GM11168 (cell line): ENCODE data around the gene SCGB1D1.

ENCODE experiments used
- in situ Hi-C: fragments of 300-500 bp; cut with MboI; formaldehyde crosslinking; loops from one replicate; pipeline ENCODE4 v1.12.0; 2022; ENCODE audit warnings: low sequenced_read_pairs; ENCODE audit not compliant: unreplicated experiment

The SCGB1D1 gene, protein sequence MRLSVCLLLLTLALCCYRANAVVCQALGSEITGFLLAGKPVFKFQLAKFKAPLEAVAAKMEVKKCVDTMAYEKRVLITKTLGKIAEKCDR

DNA sequence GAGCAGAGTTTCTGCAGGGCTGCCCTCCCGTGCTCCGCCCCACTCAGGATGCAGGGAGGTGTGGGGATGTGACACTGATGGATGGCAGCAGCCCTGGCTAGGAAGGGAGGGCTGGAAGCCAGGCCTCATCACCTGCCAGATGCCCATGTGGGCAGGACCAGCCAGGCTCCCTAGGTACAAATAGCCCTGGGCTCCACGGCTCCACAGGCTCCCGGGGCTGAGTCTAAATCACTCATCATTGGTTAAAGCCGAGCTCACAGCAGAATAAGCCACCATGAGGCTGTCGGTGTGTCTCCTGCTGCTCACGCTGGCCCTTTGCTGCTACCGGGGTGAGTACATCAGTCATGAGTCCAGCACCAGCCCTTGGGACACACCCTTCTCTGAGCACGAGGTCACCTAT lies at the start of gene SCGB1D1:
Gene SCGB1D1, plus strand, starts transcription at position 206 of the 400 bp plus-strand sequence. Its CDS starts 69 bp downstream, at position 275.
- in situ Hi-C loops: no loop called here

DNA sequence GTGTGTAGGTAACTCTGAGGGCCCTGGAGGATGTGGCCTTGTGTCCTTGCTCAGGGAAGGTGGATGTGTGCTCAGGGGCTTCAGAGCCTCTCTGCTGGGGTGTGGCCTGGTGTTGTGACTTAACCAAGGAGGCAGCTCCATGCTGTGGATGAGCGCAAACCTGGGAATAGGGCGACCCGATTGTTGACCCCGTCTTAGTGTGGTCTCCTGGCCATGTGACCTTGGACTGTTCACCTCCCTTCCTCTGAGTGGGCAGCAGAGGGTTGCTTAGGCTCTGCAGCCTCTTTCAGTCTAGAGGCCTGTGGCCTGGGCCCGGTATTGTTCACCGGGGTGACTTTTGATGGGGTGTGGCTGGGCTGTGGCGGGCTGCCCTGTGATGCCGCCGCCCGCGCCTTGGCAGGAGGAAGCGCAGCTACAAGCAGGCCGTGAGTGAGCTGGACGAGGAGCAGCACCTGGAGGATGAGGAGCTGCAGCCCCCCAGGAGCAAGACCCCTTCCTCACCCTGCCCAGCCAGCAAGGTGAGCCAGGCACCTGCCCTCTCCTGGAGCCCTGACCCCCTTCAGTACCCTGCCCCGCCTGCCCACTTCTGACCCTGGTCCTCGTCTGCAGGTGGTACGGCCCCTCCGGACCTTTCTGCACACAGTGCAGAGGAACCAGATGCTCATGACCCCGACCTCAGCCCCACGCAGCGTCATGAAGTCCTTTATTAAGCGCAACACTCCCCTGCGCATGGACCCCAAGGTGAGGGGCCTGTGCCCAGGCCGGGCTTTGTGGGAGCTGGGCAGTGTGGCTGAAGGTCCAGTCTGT lies 49.5 kb upstream of the SCGB1D1 start:
- in situ Hi-C loops: no loop called here

DNA sequence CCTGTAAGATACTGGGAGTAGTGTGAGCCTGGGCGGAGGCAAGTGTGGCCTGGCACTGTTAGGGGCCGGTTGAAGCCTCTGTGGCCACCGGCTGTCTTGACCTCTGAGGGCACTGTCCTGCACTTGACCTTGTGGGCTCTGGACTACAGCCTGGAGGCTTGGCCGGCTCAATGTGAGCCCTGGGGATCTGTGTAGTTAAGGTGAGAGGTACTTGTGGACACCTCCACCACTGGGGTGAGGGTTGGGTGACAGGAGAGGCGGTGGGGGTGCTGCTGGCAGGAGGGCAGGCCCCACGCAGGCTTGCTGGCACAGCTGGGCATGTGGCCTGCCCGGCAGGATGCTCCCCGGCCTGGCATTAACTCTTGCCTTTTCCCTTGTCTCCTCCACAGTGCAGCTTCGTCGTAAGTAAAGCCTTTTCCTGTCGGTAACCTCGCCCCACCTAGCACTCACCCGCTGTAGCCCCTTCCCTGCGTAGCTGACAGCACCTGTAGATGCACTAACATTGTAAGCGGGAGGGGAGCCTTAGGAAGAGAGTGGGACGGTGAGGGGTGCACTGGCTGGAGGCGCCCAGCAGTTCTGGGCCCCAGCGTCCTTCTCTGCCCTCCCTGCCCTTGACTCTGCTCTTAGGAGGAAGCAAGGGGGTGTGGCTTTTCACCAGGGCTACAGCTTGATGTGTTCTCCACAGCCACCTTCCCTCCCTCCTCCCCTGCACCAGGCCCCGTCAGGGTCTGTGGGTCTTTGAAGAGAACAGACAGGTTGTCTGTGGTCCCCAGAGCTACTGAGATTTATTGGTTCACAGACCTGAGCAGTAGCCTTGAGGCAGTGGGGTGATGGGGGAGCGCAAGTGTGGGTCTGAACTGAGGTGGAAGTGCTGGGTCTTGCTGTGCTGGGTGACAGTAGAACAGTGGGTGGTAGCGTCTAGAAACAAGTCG lies 48.6 kb upstream of the SCGB1D1 start:
- in situ Hi-C loops: no loop called here

DNA sequence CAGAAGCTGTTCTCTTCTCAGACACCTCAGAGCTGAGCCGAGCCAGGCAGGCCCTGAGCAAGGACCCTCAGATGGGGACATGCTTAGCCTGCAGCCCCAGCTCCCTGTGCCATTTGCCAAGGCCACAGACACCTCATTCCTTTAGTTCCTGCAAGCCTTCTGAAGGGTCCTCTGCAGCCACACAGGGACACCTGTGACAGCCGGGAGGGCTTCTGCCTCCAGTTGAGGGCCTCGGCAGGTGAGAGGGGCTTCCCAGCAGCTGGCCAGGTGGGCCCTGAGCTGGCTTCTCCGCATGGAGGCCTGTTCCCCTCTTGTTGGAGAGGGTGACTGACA lies 48.0 kb upstream of the SCGB1D1 start:
- in situ Hi-C loops: no loop called here

DNA sequence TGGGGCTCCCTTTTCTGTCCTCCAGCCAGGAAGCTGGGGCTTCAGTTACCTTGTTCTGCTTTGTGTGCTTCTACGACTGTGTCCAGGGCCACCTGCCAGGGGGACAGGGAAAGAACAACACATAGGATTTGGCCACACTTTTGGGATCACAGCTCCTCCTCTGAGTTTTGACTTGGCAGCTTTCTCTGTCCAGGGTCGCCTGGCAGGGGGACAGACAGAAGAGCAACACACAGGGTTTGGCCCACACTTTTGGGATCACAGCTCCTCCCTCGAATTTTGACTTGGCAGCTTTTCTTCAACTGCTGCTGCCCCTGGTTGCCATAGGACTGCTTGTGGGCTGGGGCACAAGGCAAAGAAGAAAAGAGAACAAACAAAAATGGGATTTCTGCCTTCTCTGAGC lies 47.1 kb upstream of the SCGB1D1 start:
- in situ Hi-C loops: no loop called here

DNA sequence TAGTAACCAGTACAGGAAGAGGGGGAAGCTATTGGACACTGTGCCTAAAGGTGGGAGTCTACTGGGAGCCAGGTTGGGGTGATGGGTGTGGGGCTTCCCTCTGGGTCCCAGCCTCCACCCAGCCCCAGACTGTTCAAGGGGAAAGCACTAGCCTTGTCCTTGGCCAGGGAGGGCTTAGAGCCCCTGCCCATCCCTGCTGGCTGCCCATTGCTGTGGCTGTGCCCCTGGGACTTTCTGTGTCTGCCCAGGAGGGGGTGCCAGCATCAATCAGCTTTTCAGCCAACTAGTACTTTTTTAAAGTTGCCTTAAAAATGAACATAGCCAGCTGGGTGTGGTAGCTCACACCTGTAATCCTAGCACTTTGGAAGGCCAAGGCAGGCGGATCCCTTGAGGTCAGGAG lies 46.3 kb upstream of the SCGB1D1 start:
- in situ Hi-C loops: no loop called here

DNA sequence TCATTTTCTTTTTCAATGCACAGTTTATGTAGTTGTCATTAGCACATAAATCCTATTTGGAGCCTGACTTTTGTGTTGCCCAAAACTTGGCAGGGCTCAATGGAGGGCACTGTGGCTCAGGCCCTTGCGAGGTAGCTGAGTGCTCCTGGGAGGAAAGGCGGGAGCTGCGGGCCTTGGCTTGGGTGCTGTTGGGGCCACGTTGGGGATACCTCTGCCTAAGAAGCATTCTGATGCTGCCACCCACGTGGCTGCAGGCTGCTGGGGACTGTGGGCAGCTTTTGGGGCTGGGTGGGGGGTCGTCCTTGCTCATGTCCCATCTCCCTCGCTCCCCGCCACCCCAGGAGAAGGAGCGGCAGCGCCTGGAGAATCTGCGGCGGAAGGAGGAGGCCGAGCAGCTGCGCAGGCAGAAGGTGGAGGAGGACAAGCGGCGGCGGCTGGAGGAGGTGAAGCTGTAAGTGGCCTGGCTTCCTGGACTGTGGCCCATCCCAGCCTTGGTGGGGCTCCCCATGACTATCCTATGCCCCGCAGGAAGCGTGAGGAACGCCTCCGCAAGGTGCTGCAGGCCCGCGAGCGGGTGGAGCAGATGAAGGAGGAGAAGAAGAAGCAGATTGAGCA lies 45.3 kb upstream of the SCGB1D1 start:
- in situ Hi-C loops: no loop called here

DNA sequence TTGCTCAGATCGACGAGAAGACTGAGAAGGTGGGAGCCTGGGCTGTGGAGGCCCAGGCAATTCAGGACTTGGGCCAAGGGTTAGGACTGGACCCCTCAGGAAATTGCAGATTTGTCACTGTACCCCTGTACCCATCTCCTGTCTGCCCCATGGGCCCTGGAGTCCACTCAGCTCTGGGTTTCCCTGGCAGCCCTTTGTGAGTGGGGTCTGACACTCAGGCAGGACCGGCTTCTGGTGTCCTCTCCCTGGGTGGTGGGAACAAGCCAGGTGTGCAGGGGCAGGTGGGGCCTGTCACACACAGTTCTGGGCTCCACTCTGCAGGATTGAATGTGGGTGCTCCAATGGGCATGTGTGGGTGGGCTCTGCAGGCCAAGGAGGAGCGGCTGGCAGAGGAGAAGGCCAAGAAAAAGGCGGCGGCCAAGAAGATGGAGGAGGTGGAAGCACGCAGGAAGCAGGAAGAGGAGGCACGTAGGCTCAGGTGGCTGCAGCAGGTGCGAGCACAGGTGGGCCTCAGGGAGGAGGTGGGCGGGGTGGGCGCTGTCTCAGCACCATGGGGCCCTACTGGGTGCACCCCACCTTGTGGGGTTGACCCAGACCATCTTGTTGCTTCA lies 44.6 kb upstream of the SCGB1D1 start:
- in situ Hi-C loops: no loop called here

DNA sequence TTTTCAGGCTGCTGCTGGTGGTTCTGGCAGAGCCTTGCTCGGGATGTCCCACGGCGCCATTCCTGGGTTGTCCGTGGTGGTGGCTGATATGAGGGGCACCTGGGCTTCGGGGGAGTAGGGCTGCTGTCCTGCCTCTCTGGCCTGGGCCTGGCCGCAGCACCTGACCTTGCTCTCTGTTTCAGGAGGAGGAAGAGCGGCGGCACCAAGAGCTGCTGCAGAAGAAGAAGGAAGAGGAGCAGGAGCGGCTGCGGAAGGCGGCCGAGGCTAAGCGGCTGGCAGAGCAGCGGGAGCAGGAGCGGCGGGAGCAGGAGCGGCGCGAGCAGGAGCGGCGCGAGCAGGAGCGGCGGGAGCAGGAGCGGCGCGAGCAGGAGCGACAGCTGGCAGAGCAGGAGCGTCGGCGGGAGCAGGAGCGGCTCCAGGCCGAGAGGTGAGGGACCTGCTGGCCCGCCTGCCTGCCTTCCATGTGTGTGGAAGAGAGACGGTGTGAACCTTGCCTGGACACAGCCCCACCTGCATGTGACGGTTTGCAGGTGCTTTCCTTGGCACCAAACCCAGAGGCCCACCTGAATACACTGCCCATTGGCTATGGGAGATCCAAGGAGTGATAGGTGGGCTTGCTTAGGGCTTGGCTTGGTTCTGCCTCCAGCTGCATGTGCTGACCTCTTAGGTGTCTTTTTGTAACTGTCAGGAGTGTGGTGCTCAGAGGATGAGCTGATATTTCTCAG lies 43.4 kb upstream of the SCGB1D1 start:
- in situ Hi-C loops: no loop called here

DNA sequence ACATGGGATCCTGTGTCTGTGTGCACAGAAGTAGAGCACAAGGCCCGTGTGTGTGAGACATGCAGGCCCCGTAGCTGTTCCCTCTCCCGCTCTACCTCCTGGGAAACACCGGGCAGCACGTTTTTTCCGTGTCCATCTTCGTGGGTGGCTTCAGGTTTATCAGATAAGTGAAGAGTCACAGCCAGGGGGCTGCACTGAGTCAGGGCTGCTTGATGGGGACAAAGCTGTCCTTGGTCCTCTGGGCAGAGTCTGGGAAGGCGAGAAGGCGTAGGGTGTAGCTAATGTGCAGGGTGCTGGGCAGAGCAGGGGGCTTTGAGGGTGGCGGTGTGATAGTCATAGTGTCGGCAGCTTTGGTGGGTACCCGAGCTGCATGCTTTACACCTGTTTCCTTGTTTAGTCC lies 42.5 kb upstream of the SCGB1D1 start:
- in situ Hi-C loops: no loop called here

DNA sequence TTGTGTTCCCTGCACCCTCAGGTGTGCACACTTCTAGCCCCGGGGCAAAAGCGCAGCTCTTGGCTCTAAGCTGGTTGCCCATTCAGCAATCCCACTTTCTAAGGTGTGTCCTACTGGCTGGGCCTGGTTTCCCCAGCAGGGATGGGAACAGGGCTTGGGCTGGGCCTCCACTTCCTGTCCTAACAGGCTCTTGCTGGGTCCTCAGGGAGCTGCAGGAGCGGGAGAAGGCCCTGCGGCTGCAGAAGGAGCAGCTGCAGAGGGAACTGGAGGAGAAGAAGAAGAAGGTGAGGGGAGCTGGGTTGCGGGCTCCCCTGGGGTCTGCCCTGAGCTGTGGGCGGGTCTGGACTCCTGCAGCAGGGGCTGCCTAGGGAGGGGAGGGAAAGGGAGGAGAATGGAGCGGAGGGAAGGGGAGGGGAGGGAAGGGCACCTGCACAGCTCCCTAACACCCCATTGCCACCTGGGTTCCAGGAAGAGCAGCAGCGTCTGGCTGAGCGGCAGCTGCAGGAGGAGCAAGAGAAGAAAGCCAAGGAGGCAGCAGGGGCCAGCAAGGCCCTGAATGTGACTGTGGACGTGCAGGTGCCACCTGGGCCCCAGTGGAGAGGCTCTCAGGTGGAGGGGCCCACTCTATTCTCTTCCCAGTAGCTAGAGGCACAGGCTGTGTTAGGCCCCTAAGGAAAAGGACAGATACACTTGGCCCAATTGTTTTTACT lies 41.6 kb upstream of the SCGB1D1 start:
- in situ Hi-C loops: no loop called here

DNA sequence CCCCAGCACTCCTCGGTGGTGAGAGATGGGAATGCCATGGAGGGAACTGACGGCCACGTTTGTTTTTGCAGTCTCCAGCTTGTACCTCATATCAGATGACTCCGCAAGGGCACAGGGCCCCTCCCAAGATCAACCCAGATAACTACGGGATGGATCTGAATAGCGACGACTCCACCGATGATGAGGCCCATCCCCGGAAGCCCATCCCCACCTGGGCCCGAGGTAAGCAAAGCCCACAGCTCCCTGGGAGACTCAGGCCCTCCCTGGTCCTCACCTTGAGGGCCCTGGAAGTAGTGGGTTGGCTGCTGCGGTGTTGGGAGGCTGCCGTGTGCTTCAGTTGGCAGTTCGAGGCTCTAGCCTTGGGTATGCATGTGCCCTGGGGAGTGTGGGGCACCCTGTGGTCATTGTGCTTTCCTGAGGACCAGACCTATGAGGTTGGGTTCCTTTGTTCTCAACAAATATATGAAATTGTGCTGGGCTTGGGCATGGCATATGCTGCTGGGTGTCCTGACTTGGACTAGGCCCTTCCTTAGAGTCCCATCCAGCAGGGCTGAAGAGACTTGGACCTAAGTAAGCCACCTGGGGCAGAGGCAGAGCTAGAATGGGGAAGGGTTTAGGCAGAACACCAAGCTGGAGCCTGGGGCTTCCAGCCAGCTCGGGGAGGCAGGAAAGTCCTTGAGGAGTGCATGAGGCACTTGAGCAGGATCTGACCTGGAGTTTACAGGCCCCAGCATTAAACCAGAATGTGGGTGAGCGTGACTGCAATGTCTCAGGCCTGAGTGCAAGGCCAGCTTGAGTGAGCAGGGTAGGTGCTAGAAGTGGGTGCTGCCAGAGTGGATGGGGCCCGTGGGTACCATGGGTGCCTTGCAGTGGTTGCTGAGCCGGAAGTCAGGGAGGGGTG lies 39.8 kb upstream of the SCGB1D1 start:
- in situ Hi-C loops: no loop called here

DNA sequence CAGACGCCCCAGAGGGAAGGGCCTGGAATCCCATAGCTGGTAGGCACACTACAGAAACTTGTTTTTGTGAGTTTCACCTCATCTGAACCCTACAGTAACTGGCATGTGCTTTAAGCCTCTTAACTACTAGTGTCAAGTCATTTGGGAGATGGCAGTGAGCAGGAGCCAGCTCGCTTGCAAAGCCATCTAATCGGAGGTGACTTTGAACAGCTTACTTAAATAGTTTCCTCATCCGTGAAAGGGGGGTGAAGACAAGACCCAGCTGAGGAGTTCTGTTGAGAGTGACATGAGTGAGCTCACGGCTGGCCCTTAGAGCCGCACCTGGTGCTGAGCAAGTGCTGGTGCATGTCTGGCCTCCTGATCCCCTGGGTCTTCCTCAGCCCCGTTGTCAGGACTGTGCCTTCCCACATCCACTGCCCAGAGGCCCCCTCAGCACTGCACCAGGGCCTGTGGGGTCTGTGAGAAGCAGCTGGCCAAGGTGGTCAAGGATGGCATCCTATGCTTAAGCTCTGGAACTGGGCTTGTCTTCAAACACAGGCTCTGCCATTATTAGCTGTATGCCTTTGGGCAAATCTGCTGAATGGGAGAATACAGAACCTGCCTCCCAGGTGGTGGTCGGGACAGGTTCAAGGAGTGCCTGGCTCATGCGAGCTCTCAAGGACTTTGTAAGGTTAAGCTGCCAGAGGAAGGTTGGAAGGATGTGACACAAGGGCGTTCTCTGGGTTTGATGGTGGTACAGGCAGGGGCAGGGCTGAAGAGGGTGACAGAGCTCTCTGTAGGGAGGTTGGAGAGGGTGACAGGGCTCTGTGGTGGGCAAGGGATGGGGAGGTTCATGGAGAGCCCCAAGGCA lies 38.9 kb upstream of the SCGB1D1 start:
- in situ Hi-C loops: no loop called here

DNA sequence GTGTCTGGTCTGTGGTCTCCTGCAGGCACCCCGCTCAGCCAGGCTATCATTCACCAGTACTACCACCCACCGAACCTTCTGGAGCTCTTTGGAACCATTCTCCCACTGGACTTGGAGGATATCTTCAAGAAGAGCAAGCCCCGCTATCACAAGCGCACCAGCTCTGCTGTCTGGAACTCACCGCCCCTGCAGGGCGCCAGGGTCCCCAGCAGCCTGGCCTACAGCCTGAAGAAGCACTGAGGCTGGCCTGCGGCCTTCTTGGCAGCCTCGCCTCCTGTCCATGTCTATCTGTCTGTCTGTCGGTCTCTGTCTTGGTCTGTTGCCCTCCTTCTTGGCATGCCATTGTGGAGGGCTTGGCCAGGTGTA lies 38.3 kb upstream of the SCGB1D1 start:
- in situ Hi-C loops: no loop called here

DNA sequence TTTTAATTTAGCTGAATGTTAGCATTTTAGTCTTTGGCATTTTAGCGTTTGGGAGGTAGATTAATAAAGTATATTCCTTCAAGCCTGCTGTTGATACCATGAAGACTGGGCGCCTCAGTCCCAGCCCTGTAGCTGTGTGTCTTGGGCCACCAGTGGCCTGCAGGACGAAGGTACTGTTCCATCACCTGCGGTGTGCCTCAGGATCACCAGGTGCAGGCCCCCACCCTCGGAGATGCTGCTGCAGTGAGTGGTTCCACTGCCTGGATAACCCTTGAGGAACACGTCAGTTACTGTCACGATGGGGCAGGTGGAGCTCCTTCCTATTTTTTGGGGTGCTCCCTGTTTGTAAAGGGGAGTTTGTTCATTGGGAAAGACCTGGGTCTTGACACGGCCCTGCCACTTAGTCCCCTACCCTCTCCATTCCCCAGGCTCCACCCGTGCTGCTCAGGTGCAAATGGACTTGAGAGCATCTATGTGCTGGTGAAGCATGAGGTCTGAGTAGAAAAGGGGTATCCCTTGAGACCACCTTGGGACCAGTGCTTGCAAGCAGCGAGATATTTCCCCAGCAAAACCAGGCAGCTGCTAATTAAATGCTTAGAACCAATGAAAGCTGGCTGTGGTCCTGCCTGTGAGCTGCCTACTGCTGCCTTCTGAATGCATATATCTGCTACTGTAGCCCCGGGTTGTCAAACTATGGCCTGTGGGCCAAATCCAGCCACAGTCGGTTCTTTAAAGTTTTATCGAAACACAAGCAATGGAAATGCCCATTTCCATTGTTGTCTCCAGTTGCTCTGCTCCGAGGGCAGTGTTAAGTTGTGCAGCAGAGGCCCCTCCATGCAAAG lies 37.5 kb upstream of the SCGB1D1 start:
- in situ Hi-C loops: no loop called here

DNA sequence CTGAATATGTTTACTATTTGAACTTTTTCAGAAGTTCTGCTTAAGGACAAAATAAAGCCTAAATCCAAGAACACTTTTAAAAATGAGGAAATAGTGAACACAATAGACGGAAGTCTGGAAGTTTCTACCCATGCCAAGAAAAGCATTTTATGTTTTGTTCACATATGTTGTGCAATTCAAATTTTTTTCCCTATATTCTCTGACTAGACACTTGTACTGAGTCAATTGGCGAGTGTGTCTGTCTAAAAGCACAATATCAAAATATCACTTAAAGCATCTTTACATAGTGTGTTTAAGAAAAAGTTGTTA lies 37.0 kb upstream of the SCGB1D1 start:
- in situ Hi-C loops: no loop called here

DNA sequence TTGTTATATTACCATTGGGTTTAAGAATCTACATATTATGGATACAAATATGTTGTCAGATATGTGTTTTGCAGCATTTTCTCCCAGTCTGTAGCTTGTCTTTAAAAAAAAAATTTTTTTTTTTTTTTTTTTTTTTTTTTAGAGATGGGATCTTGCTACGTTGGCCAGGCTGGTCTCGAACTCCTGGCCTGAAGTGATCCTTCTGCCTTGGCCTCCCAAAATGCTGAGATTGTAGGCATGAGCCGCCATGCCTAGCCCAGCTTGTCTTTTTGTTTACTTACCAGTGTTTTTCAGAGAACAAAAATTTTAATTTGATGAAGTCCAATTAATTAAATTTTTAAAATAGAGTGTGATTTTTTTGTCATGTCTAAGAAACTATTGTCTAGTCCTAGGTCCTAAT lies 36.4 kb upstream of the SCGB1D1 start:
- in situ Hi-C loops: no loop called here
